ENCODE measurements around the gene AP4M1. TPM values are rescaled to one million over a fixed set of nuclear protein-coding genes. Genes with fewer than 3 reads are reported as not detected.

Gene AP4M1
- total RNA-seq, 3 donors from 2014 or later, result 13.8 to 23.3 (median 18.7) TPM

- Histone ChIP-seq H3K27me3 (no peaks in the 10 kb centered on the region), H3K9me3 (no peaks in the 10 kb centered on the region), H3K27ac (peak overlapping the region; percentile 88 to 90), H3K4me3 (peak overlapping the region; percentile 57 to 87 (median 78)), H3K4me1 (peaks cover 0 to 3% of the 10 kb centered on the region in 2 donors), H3K36me3 (peaks cover 9% of the 10 kb centered on the region)
- no peak for TF ChIP-seq POLR2AphosphoS5 (IDR thresholded peaks at IDR 0.05)
- no peak for TF ChIP-seq CTCF (IDR thresholded peaks at IDR 0.05)
- TF ChIP-seq POLR2A (IDR thresholded peaks at IDR 0.05), result no peak
- DNase-seq (ENCODE audit: low spot score in 2 of 2), result no peak
- intact Hi-C loops (cut with DNase I; ENCODE audit: low total_unique reads), result loop anchor here (10.0 kb wide), 2 partner anchors 55 to 75 kb away; partner anchors contain the start of genes LAMTOR4 and ZKSCAN1
These were observed 11.8 kb upstream of the AP4M1 start for GRCh38 chr7:100089458-100090196.

GRCh38 chr7:100090527-100091410 is 10.7 kb upstream of the AP4M1 start:
- DNase-seq (ENCODE audit: low spot score in 2 of 2), result no peak
- intact Hi-C loops (cut with DNase I; ENCODE audit: low total_unique reads), result no loop called here
- peaks cover 9% of the 10 kb centered on the region for H3K36me3 ChIP-seq
- peaks cover 0 to 3% of the 10 kb centered on the region in 2 donors for H3K4me1 ChIP-seq
- no peak overlapping the region for H3K4me3 ChIP-seq
- no peaks in the 10 kb centered on the region for H3K27me3 ChIP-seq
- no peak for TF ChIP-seq POLR2AphosphoS5 (IDR thresholded peaks at IDR 0.05)
- no peak for TF ChIP-seq CTCF (IDR thresholded peaks at IDR 0.05)
- TF ChIP-seq POLR2A (IDR thresholded peaks at IDR 0.05), result no peak
- H3K9me3 ChIP-seq, result no peaks in the 10 kb centered on the region
- H3K27ac ChIP-seq, result no peak overlapping the region

- no peaks in the 10 kb centered on the region for H3K27me3 ChIP-seq
- no peaks in the 10 kb centered on the region for H3K9me3 ChIP-seq
- no peak for DNase-seq (ENCODE audit: low spot score in 2 of 2)
These were observed 9.8 kb upstream of the AP4M1 start for GRCh38 chr7:100091411-100092181.

GRCh38 chr7:100093054-100093453 is 8.4 kb upstream of the AP4M1 start:
- Histone ChIP-seq H3K27ac (peak overlapping the region; percentile 11 to 25), H3K4me1 (peaks cover 0 to 3% of the 10 kb centered on the region in 2 donors), H3K36me3 (peaks cover 9% of the 10 kb centered on the region), H3K4me3 (no peak overlapping the region), H3K27me3 (no peaks in the 10 kb centered on the region), H3K9me3 (no peaks in the 10 kb centered on the region)
- TF ChIP-seq POLR2AphosphoS5 (IDR thresholded peaks at IDR 0.05) (no peak), POLR2A (IDR thresholded peaks at IDR 0.05) (no peak), CTCF (IDR thresholded peaks at IDR 0.05) (no peak)
- intact Hi-C loops (cut with DNase I; ENCODE audit: low total_unique reads), result no loop called here
- no peak for DNase-seq (ENCODE audit: low spot score in 2 of 2)

More at GRCh38 chr7:100091411-100092181, 9.8 kb upstream of the AP4M1 start:
- TF ChIP-seq POLR2A (IDR thresholded peaks at IDR 0.05) (no peak), POLR2AphosphoS5 (IDR thresholded peaks at IDR 0.05) (no peak), CTCF (IDR thresholded peaks at IDR 0.05) (no peak)
- Histone ChIP-seq H3K4me1 (peaks cover 0 to 3% of the 10 kb centered on the region in 2 donors), H3K27ac (no peak overlapping the region), H3K4me3 (no peak overlapping the region), H3K36me3 (peaks cover 9% of the 10 kb centered on the region)
- intact Hi-C loops (cut with DNase I; ENCODE audit: low total_unique reads), result no loop called here

Measured in breast epithelium (tissue), 4 donors.